GM19025 (cell line): ENCODE data around the gene FAM156B.
"Not testable (repeated sequence)": the region's sequence is repeated elsewhere in the genome, so short reads cannot be mapped to it uniquely, and the experiment has no call there.

ENCODE experiments used
- ATAC-seq: cut with Tn5 transposase; IDR thresholded peaks from one replicate; pipeline ENCODE4 v1.9.1; 2021; ENCODE audit warnings: mild to moderate bottlenecking, low read depth, moderate library complexity; ENCODE audit not compliant: unreplicated experiment

Gene FAM156B

DNA sequence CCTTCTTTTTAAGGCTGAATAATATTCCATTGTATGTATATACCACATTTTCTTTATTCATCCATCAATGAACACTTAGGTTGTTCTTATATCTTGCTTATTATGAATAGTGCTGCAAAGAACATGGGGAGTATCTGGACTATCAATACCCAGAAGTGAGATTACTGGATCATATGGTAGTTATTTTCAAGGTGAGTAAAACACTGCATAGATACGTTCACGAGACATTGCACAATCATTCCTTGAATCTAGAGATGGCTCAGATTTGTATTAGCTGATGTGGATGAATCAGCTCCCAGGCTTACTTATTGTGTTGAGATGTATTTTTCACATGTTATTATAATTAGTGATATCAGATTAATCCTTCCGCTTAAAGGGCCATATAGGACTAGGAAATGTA lies 17.6 kb downstream of the FAM156B start:
- ATAC-seq: not testable (repeated sequence)

- peak; percentile 56 for ATAC-seq
Measured at GRCh38 chrX:52923781-52924241, 26.7 kb downstream of the FAM156B start.

DNA sequence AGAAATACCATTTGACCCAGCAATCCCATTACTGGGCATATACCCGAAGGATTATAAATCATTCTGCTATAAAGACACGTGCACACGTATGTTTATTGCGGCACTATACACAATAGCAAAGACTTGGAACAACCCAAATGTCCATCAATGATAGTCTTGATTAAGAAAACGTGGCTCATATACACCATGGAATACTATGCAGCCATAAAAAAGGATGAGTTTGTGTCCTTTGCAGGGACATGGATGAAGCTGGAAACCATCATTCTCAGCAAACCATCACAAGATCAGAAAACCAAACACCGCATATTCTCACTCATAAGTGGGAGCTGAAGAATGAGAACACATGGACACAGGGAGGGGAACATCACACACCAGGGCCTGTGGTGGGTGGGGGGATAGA lies 33.1 kb downstream of the FAM156B start:
- not testable (repeated sequence) for ATAC-seq

GRCh38 chrX:52933213-52933612 lies 36.1 kb downstream of the FAM156B start:
- ATAC-seq: no peak

DNA sequence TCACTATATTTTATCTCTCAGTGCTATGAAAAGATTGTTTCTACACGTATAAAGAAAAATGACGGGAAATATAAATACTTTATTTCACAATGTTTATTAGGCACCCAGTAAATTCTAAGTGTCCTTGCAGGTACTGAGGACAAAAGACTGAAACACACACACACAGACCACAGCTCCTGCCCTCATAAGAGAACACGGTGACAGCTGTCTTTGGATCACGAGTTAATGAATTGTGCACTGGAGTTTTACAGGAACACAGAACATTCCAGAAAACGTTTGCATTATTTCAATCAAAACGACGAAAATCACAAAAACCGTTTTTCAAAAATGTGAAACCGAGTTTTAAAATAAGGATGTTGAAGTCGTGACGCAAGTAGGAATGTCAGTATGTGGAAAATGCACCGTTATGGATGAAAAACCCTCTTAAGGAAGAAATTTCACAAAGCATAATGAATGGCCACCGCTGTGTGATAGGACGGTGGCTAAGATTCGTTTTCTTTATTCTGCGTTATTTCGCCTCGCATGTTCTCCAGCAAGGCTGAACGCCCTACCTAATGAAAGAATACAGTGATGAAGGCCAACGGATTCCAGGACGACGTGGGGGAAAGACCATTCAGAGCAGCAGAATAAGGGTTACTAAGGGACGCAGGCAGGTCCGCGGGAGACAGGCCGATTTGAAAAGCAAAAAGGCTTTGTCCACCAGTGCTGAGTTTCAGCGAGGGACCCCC lies 37.0 kb downstream of the FAM156B start:
- peak; percentile 20 for ATAC-seq

DNA sequence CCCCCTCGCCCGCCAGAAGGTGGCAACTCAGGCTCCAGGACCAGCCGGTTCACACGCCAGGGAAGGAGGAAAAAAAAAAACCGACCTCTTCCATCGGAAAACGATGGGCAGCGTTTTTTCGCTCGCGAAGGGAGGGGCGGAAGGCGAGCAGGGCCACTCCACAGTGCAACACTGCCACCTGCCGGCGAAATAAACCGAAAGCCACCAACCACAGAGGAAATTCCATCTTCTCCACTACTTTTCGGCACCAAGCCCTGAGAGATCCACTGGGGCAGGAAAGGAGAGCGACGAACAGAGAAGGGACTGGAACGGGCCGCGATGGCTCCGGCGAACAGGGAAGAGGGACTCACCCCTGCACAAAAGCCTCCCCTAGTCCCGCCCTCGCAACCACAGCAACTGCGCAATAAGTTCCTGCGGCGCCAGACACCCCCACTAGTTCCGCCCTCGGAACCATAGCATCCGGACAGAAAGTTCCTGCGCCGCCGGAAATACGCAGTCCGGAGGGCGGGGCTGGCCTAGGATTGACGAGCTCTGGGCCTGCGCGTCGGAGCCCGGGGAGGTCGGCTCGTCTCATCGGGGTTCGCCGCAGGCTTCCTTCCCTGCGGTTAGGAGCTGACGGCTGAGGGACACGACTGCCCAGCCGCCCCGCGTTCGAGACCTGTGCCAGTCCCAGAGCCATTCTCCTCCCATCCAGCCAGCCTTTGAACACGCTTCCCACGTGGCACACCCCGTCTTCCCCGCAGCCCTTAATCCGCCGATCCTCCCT lies 37.8 kb downstream of the FAM156B start:
- ATAC-seq: peak; percentile 86

DNA sequence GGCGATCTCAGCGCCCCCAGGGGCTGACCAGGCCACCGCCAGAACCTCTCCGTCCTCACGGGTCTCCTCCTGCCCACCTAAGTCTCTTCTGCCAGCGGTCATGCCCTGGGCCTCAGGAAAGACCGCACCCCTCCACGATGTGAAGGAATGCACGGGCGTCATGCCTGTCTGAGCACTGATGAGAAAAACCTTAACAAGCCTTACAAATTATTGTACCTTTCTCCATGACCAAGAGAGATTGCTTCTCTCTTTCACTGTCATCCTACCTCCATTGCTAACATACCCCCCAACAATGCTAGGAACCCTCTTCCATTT lies 38.3 kb downstream of the FAM156B start:
- ATAC-seq: not testable (repeated sequence)

GRCh38 chrX:52940704-52941103 lies 43.6 kb downstream of the FAM156B start:
- ATAC-seq: not testable (repeated sequence)

- ATAC-seq: not testable (repeated sequence)
Measured at GRCh38 chrX:52941728-52942127, 44.6 kb downstream of the FAM156B start.

- ATAC-seq: not testable (repeated sequence)
Measured at GRCh38 chrX:52945838-52946494, 48.8 kb downstream of the FAM156B start.

DNA sequence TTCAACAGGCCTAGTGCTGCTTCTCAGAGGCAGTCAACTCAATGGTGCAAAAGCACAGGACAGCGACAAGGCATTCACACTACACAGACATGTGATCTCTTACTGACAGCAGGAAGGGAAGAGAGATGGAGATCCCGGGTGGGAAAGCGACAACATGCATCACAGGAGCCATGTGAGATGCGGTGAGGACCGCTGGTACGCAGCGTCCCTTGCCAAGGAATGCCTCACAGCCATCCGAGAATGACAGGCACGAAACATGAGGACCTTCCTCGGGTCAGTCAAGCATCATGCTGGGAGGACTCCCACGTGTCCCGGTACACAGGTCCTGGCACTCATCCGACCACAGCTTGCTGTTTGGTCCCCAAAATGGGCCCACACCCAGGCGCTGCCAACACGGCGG lies 50.4 kb downstream of the FAM156B start:
- ATAC-seq: not testable (repeated sequence)

DNA sequence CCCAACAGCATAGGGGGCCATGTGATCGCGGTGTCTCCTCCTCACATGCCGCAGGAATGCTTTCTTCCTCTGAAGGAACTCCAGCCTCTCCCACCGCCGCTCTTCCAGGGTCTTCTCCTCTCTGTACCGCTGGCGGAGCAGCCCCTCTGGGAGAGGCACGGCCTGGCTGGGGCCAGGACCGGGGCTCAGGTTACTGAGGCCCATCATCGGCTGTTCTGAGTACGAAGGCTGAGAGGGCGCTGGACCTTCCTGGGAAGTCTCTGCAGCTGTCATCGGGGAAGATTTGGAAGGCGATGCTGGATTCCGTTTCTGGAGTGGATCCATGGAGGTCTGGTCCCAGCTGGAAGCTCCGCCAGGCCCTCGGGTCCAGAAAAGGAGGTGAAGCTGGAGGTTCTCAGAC lies 51.1 kb downstream of the FAM156B start:
- not testable (repeated sequence) for ATAC-seq

DNA sequence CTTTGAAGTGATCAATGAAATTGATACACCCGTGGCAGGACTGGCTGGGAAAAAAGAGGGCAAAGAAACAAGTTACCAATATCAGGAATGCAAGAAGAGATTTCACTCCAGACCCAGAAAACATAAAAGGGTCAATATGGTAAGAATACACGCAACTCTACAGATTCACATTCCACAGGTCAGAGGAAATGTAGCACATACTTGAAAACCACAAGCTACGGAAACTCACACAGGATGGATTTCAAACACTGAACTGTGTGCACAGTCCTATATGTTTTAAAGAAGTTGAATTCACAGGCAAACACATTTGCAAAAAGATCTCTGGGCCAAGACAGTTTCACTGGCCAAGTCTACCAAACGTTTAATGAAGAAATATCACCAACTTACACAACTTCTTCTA lies 52.2 kb downstream of the FAM156B start:
- not testable (repeated sequence) for ATAC-seq

DNA sequence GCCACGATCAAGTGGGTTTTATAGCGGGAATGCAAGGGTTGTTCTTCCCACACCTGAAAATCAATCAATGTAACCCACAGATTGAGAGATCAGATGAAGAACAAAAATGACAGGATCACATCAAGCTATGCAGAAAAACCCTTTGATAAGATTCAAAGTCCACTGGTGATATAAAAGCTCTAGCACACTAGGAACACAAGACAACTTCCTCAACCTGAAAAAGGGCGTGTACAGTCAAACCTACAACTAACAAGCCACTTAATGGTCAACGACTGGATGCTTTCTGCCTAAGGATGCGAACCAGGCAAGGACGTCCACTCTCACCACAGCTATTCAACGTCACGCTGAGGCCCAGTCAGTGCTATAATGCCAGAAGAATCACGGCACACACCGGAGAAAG lies 52.8 kb downstream of the FAM156B start:
- ATAC-seq: not testable (repeated sequence)
